Central memory CD8-positive, alpha-beta T cell (primary cell): Measurements from ENCODE around the gene AIDA.

Experiments used
- ATAC-seq: fragments of 150-1000 bp; cut with Tn5 transposase; replicated peaks from 2 replicates; pipeline ENCODE4 v1.10.0; 2022; ENCODE audit warnings: mild to moderate bottlenecking, moderate FRiP score, moderate number of reproducible peaks; ENCODE audit not compliant: poor library complexity, severe bottlenecking; ENCODE audit errors: extremely low read depth
- DNase-seq, 2 donors: peaks; one replicate each; pipeline ENCODE4 v3.0.0; 2021; ENCODE audit warnings: low spot score in 2 of 2
- H3K27ac Mint-ChIP-seq: one replicate; pipeline ENCODE4 v1.8.0; 2022; ENCODE audit warnings: low read depth, mild to moderate bottlenecking, moderate library complexity, mixed read lengths
- H3K27me3 Mint-ChIP-seq: one replicate; pipeline ENCODE4 v1.8.0; 2022; ENCODE audit warnings: mixed read lengths
- H3K36me3 Mint-ChIP-seq: one replicate; pipeline ENCODE4 v1.8.0; 2022; ENCODE audit warnings: mild to moderate bottlenecking, moderate library complexity, mixed read lengths; ENCODE audit not compliant: insufficient read depth
- H3K4me1 Mint-ChIP-seq: one replicate; pipeline ENCODE4 v1.8.0; 2022; ENCODE audit warnings: mixed read lengths
- H3K4me3 Mint-ChIP-seq: one replicate; pipeline ENCODE4 v1.8.0; 2022; ENCODE audit warnings: mild to moderate bottlenecking, moderate library complexity, mixed read lengths
- H3K9me3 Mint-ChIP-seq: one replicate; pipeline ENCODE4 v1.8.0; 2022; ENCODE audit warnings: mixed read lengths

Gene AIDA

GRCh38 chr1:222736972-222737371 lies 24.7 kb upstream of the AIDA start, which contains the start of gene FAM177B:
Gene FAM177B, plus strand, starts transcription at chr1:222737202. Its CDS starts 9,344 bp downstream, at chr1:222746546.
- H3K4me1 Mint-ChIP-seq = peaks cover 4% of the 10 kb centered on the region
- DNase-seq (no peak), ATAC-seq (no peak)
- H3K27me3 Mint-ChIP-seq = no peaks in the 10 kb centered on the region
- H3K4me3 Mint-ChIP-seq = no peak within 1 kb of the TSS
- no peak within 1 kb of the TSS for H3K27ac Mint-ChIP-seq
- H3K9me3 Mint-ChIP-seq = no peaks in the 10 kb centered on the region
- peaks cover 20% of the 10 kb centered on the region for H3K36me3 Mint-ChIP-seq

- Mint-ChIP-seq H3K4me1 (no peaks in the 10 kb centered on the region), H3K36me3 (peaks cover 24% of the 10 kb centered on the region), H3K4me3 (no peak overlapping the region), H3K27me3 (no peaks in the 10 kb centered on the region), H3K9me3 (no peaks in the 10 kb centered on the region), H3K27ac (no peak overlapping the region)
- no peak for ATAC-seq
- DNase-seq = no peak
These were observed 24.2 kb upstream of the AIDA start for GRCh38 chr1:222736470-222736869.

DNA sequence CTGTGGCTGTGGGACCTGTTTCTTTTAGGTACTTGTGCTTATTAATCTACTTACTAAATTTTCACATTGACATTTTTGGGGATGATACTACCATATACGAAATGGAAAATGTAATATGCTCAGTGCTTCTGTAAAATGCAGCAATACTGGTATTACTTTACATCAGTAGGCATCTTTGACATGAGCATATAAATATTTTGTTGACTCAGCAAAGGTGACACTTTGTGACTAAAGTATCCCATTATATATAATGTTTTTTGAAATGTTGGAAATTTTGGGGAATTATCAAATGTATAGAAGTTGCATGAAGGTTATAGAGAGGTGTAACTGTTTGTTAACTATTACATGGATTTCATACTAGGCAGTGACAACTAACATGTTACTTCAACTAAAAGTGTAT lies 22.4 kb upstream of the AIDA start:
- Mint-ChIP-seq H3K27ac (no peak overlapping the region), H3K9me3 (no peaks in the 10 kb centered on the region), H3K4me3 (no peak overlapping the region), H3K27me3 (no peaks in the 10 kb centered on the region), H3K4me1 (peaks cover 7% of the 10 kb centered on the region), H3K36me3 (peaks cover 39% of the 10 kb centered on the region)
- DNase-seq = no peak
- no peak for ATAC-seq

- ATAC-seq (no peak), DNase-seq (no peak)
- H3K4me3 Mint-ChIP-seq = no peak overlapping the region
- H3K36me3 Mint-ChIP-seq = peaks cover 58% of the 10 kb centered on the region
- peaks cover 7% of the 10 kb centered on the region for H3K4me1 Mint-ChIP-seq
- no peak overlapping the region for H3K27ac Mint-ChIP-seq
- no peaks in the 10 kb centered on the region for H3K27me3 Mint-ChIP-seq
- no peaks in the 10 kb centered on the region for H3K9me3 Mint-ChIP-seq
These were observed 20.2 kb upstream of the AIDA start for GRCh38 chr1:222732216-222733159.

DNA sequence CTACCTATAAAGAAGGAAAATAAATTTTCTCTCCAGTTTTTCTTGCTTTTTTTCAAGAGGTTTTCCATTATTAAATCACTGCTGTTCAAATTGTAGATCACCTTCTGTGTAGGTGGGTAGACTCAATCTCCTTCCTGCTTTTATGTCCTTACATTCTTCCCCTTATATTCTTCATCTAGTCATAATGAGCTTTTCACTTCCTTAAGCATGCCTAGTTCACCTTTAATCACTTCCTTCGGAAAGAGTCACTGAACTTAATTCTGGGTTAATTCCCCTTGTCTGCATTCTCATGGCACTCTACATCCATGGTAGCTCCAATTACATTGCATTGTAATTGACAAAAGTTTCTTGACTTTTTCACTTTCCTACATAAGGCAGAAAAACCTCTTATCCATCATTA lies 18.6 kb upstream of the AIDA start:
- Mint-ChIP-seq H3K4me3 (no peak overlapping the region), H3K27ac (no peak overlapping the region), H3K27me3 (no peaks in the 10 kb centered on the region), H3K36me3 (peaks cover 68% of the 10 kb centered on the region), H3K9me3 (no peaks in the 10 kb centered on the region), H3K4me1 (peaks cover 7% of the 10 kb centered on the region)
- ATAC-seq (no peak), DNase-seq (no peak)

- peak overlapping the region; percentile 32 for H3K27ac Mint-ChIP-seq
- no peaks in the 10 kb centered on the region for H3K27me3 Mint-ChIP-seq
- peaks cover 7% of the 10 kb centered on the region for H3K4me1 Mint-ChIP-seq
- H3K9me3 Mint-ChIP-seq = no peaks in the 10 kb centered on the region
- ATAC-seq (no peak), DNase-seq (no peak)
- peaks cover 84% of the 10 kb centered on the region for H3K36me3 Mint-ChIP-seq
- H3K4me3 Mint-ChIP-seq = no peak overlapping the region
These were observed 16.5 kb upstream of the AIDA start for GRCh38 chr1:222728746-222729145.

- peaks cover 44% of the 10 kb centered on the region for H3K4me1 Mint-ChIP-seq
- no peaks in the 10 kb centered on the region for H3K27me3 Mint-ChIP-seq
- DNase-seq = no peak
- no peak overlapping the region for H3K4me3 Mint-ChIP-seq
- no peak for ATAC-seq
- peaks cover 68% of the 10 kb centered on the region for H3K36me3 Mint-ChIP-seq
- H3K27ac Mint-ChIP-seq = no peak overlapping the region
- H3K9me3 Mint-ChIP-seq = no peaks in the 10 kb centered on the region
These were observed 4.1 kb upstream of the AIDA start for GRCh38 chr1:222716393-222716792.

DNA sequence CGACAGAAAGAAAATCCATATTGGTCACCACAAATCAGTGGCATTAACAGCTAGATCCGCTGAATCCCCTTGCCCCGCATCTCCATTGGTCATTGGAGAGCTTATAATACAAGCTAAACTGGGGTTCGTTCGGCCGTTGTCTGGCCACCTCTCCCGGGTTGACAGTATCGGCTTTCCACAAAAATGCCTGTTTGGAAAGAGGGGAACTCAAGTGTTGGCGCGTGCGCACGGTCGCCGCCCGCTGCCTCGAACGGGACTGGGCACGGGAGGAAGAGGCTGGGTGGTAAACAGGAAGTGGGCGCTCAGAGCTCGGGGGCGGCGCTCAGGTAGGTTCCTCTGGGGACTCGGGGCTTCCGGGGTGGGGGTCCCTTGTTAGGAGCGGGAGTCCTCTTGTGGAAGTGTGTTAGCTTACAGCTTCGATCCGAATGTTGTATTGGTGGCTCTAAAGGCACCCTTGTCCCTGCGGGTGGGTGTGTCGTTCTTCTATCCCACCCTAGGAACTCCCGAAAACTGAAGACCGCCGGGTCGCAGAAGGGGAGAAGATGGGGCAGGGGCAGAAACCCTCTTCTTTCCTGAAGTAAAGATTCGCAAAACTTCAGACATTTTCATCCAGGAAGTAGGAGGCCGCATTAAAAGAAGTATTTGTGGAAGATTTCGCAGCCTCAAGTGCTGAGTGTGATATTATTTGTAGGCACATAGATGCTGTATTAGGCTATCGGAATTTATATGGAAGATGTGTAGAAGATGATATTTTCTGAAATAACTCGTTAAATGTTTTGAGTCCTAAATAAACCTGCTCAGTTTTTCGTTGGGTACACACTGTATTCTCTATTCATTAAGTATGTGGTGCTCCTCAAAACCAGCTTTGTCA lies 1.0 kb upstream of the AIDA start:
- ATAC-seq (peak; percentile 75), DNase-seq (peak; percentile 79 to 86)
- H3K9me3 Mint-ChIP-seq = no peaks in the 10 kb centered on the region
- peak overlapping the region; percentile 97 for H3K27ac Mint-ChIP-seq
- H3K4me1 Mint-ChIP-seq = peaks cover 57% of the 10 kb centered on the region
- H3K36me3 Mint-ChIP-seq = peaks cover 47% of the 10 kb centered on the region
- peak overlapping the region; percentile 99 for H3K4me3 Mint-ChIP-seq
- H3K27me3 Mint-ChIP-seq = no peaks in the 10 kb centered on the region

DNA sequence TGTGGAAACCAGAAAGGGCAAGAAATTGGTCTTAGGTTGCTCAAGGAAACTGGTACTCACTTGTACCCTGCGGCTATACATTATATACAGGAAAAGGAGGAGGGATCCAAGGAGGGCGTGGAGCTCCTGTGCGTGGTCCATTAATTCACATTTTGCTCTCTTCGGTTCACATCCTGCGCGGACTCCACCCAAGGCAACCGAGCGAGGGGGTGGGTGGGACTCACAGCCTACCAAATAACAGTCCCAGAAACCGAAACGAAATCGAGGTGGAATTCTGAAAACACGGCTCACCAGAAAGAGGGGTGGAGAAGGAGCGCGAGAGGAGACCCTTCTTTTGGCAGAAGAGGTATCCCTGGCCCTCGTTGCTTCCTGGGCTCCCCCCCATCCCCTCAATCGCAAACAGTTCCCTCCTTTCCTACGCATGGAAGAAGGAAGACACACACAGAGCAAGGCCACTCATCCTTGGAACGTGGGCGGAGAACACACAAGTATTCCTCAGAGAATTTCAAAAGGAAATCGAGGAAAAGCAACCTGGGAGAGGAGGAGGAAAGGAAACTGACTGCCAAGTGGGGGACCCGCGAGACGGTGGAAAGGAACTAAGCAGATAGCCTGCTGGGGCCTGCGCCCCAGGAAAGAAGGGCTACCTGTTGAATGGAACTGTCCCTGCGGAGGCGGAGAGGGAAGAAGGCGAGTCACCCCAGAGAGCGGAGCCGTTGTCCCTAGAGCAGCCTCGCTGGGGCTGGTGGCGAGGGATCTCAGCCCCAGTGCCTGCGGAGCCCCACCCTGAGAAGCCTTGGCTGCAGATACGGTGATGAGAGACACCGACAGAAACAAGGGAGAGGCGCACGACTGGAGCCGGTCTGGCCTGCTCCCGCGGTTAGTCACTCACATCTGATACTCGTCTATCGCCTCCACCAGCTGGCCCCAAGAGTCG lies 705 bp downstream of the AIDA start:
- Mint-ChIP-seq H3K4me1 (peaks cover 49% of the 10 kb centered on the region), H3K4me3 (peak overlapping the region; percentile 99), H3K9me3 (no peaks in the 10 kb centered on the region), H3K27ac (peak overlapping the region; percentile 97), H3K27me3 (no peaks in the 10 kb centered on the region), H3K36me3 (peaks cover 38% of the 10 kb centered on the region)
- ATAC-seq (peak; percentile 35), DNase-seq (peak; percentile 24 to 35)

DNA sequence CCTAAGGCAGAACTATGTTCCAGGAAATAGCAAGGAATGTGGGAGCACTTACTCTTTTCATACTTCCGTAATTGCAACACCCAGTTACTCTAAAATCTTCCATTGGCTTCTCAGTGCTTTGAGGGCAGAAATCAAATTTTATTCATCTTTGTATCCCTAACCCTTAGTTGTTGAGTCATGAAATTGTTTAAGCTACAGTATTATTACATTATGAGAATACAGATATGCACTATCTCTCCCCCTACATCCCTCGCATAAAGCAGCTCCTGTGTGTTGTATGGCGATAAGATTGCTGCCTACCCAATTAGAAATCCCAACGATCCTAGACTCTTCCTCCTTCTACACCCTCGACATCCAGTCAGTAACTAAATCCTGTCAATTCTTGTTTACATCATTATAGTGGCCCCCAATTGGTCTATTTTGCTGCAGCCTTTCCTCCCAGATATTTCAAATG lies 2.6 kb downstream of the AIDA start:
- H3K4me1 Mint-ChIP-seq = peaks cover 55% of the 10 kb centered on the region
- ATAC-seq (no peak), DNase-seq (no peak)
- H3K9me3 Mint-ChIP-seq = no peaks in the 10 kb centered on the region
- H3K27me3 Mint-ChIP-seq = no peaks in the 10 kb centered on the region
- H3K27ac Mint-ChIP-seq = no peak overlapping the region
- H3K36me3 Mint-ChIP-seq = peaks cover 33% of the 10 kb centered on the region
- H3K4me3 Mint-ChIP-seq = no peak overlapping the region

- Mint-ChIP-seq H3K27ac (no peak overlapping the region), H3K4me1 (peaks cover 58% of the 10 kb centered on the region), H3K27me3 (no peaks in the 10 kb centered on the region), H3K36me3 (peaks cover 25% of the 10 kb centered on the region), H3K4me3 (no peak overlapping the region), H3K9me3 (no peaks in the 10 kb centered on the region)
- DNase-seq (no peak), ATAC-seq (no peak)
These were observed 5.5 kb downstream of the AIDA start for GRCh38 chr1:222706815-222707214.

- H3K4me3 Mint-ChIP-seq = no peak overlapping the region
- DNase-seq = no peak
- H3K9me3 Mint-ChIP-seq = no peaks in the 10 kb centered on the region
- no peak for ATAC-seq
- H3K27me3 Mint-ChIP-seq = no peaks in the 10 kb centered on the region
- peak overlapping the region; percentile 32 for H3K27ac Mint-ChIP-seq
- peaks cover 30% of the 10 kb centered on the region for H3K36me3 Mint-ChIP-seq
- H3K4me1 Mint-ChIP-seq = peaks cover 40% of the 10 kb centered on the region
These were observed 8.0 kb downstream of the AIDA start for GRCh38 chr1:222704260-222704659.
